ENCODE data around the gene SENP8.
"Not testable (repeated sequence)": the region's sequence is repeated elsewhere in the genome, so short reads cannot be mapped to it uniquely, and the experiment has no call there.

Gene SENP8

DNA sequence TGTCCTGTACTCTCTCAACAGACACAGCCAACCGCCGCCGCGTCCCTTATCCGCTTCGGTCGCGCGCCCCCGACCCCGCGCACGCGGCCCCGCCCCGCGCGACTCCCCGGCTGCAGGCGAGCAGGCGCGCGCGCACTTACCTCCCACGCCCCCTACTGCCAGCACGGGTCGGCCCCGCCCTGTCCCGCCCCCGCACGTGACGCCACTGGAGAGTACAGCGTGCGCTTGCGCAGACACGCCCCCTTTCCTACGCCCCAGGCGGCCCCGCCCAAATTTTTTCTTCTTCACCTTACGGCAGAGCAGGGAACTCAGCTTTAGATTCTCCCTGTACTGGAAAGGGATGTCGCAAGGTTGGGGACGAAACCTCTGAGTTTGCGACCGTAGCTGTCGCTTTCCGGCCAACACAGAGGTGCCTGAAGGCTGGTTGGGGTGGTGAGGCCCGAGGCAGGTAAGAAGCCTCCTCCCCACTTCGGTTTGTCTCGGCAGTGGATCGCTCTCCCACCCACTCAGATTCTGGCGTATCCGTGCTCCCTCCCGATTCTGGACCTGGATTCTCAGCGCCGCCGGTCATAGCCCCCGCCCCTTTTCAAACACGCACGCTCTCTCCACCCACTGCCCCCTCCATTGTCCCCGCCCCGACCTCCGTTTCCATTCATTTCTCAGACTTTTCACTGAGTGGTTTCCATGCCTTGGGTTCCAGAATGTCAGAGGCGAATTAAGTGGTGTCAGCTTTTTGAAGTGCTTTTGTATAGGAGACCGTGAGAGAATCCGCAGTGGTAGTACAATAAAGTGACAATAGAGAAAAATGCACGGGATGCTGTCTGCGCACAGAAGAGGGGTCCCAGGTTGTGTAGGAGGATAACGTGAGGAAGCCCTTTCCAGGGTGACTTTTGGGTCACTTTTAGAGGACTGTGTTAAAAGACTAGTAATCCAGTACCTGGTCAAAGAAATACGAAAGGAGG lies at the start of gene SENP8, which contains the start of gene MYO9A:
TSS of gene SENP8 (plus strand) at position 387 of the 962 bp plus-strand sequence. CDS start 21,221 bp downstream, outside the sequence.
TSS of gene MYO9A (minus strand) at position 134 of the 962 bp plus-strand sequence. CDS start 71,587 bp downstream, outside the sequence.
- peak; percentile 99 for DNase-seq

DNA sequence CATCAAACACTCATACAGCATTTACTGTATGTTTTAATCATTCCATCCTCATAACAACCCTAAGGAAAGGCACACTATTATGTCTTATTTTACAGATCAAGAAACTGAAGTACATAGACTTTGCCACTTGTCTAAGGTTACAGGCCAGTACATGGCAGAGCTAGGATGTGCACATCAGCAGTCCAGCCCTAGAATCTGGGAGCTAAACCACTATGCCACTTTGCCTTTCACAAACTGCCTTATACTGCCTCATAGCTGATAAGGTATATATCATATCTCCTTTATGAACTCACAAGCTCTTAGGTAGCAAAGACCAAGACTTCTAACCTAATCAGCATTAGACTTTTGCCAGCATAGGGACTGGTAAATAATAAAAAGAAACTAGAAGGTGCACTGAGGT lies 49.3 kb upstream of the SENP8 start:
- DNase-seq: no peak

GRCh38 chr15:72070817-72071447 lies 47.3 kb upstream of the SENP8 start:
- no peak for DNase-seq

GRCh38 chr15:72071448-72071825 lies 46.8 kb upstream of the SENP8 start:
- DNase-seq: not testable (repeated sequence)

GRCh38 chr15:72074335-72075060 lies 43.7 kb upstream of the SENP8 start:
- DNase-seq: no peak

GRCh38 chr15:72077950-72078349 lies 40.3 kb upstream of the SENP8 start:
- DNase-seq: no peak

DNA sequence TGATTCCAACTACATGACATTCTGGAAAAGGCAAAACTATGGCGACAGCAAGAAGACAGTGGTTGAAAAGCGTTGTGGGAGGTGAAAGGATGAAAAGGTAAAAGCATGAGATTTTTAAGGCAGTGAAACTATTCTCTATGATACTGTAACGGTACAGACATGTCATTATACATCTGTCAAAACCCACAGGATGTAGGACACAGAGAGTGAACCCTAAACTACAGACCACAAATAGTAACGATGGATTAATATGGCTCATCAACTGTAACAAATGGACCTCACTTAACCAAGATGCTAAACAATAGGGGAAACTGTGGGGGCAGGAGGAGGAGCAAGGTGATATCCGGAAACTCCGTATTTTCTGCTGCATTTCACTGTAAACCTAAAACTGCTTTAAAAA lies 39.3 kb upstream of the SENP8 start:
- DNase-seq: no peak

DNA sequence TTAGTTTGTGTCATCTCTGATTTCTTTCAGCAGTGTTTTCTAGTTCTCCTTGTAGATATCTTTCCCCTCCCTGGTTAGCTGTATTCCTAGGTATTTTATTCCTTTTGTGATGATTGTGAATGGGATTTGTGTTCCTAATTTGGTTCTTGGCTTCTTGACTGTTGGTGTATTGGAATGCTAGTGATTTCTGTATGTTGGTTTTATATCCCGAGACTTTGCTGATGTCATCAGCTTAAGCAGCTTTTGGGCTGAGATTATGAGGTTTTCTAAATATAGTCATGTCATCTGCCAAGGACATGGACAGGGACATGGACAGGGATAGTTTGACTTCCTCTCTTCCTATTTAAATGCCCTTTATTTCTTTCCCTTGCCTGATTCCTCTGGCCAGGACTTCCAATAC lies 36.0 kb upstream of the SENP8 start:
- DNase-seq: no peak

- DNase-seq: no peak
Observed at GRCh38 chr15:72086010-72086697, 32.0 kb upstream of the SENP8 start.

- DNase-seq: no peak
Observed at GRCh38 chr15:72086920-72087648, 31.1 kb upstream of the SENP8 start.

- no peak for DNase-seq
Observed at GRCh38 chr15:72092006-72092405, 26.2 kb upstream of the SENP8 start.

DNA sequence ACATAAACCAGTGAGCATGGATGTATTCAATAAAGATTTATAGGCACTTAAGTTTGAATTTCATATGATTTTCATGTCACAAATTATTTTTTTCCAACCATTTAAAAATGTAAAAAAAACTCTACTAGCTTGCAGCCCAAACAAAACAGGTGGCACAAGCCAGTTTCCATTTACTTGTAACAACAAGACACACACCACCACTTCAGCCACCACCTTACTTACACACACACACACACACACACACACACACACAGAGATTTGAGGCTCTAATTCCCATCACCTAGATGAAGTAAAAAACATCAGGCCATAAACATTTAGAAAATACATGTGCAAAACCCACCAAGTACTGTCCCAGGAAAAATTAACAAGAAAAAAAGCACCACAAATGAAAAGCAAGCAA lies 25.5 kb upstream of the SENP8 start:
- no peak for DNase-seq

- DNase-seq: no peak
Observed at GRCh38 chr15:72096796-72097195, 21.4 kb upstream of the SENP8 start.

DNA sequence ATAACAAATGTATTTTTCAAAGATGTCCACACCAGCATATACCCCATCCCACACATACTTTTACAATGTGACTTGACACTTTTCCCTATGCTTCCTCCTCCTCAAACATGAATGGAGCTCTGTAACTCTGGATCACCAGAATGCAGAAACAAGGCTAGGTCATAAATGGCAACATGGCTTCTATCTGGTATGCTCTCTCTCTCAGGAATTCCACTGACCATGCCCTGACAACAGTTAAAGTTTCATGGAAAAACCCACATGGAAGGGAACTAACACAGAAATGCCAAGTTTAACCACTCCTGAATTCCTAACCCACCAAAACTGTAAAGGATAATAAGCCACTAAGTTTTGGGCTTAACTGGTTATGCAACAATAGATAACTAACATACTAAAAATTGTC lies 20.2 kb upstream of the SENP8 start:
- DNase-seq: no peak

DNA sequence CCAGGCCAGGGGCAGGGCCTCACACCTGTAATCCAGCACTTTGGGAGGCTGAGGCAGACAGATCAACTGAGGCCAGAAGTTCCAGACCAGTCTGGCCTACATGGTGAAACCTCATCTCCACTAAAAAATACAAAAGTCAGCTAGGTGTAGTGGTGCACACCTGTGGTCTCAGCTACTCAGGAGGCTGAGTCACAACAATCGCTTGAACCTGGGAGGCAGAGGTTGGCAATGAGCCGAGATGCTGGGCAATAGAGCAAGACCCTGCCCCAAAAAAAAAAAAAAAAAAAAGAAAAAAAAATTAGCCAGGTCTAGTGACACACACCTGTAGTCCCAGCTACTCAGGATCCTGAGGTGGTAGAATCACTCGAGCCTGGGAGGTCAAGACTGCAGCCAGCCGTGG lies 19.0 kb upstream of the SENP8 start:
- no peak for DNase-seq

- not testable (repeated sequence) for DNase-seq
Observed at GRCh38 chr15:72100551-72100950, 17.7 kb upstream of the SENP8 start.

- no peak for DNase-seq
Observed at GRCh38 chr15:72105111-72105510, 13.1 kb upstream of the SENP8 start.

GRCh38 chr15:72106068-72106467 lies 12.1 kb upstream of the SENP8 start:
- DNase-seq: no peak

DNA sequence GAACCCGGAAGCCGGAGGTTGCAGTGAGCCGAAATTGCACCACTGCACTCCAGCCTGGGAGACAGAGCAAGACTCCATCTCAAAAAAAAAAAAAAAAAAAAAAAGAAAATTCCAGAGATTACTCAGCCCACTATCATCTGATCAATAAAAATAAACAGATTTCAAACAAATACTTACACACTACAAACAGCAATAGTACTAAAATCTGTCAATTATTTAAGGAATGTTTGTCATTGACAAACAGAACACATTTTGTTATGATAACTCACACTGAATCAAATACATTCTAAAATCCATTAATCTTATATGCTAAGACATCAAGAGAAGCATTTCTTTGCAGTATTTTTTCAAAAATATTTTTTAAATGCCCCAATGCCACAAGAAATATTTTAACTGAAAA lies 7.8 kb upstream of the SENP8 start:
- DNase-seq: no peak

DNA sequence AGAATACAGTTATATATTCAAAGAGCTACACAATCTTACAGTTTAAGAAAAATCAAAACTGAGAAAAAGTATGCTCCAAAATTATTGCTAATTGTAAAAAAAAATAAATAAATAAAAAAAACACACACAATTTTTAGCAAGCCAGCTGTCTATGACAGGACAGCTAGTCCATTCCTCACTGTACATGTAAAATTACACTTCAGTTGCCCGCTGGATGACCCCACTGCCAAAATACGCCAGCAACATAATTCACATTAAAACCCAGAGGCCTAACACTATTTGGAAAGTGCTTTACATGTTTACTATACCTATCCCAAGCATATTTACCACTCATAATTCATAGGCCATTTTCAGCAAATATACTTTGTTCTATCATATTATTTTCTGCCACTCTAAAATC lies 6.1 kb upstream of the SENP8 start:
- no peak for DNase-seq

GRCh38 chr15:72112805-72113204 lies 5.4 kb upstream of the SENP8 start:
- no peak for DNase-seq

Data from activated CD4-positive, alpha-beta T cell treated with anti-CD3 and anti-CD28 coated beads, Interleukin-2, amount 50 U/mL, for 4 hours (primary cell).